Caco-2 (cell line): ENCODE results near the gene KCNC4. TPM values are rescaled to one million over a fixed set of nuclear protein-coding genes. Genes with fewer than 3 reads are reported as not detected.

Source experiments
- BruUV-seq: library from RNA; stranded (reverse); fragments of 400-500 nt; replicated peaks from 2 replicates; lab custom pipeline; 2021; lab: Mats Ljungman, UMichigan
- CTCF ChIA-PET: fragments of 300-600 bp; sonication (Branson Sonifier 250); formaldehyde crosslinking; loops from one replicate; lab custom pipeline; 2022; ENCODE audit warnings: antibody characterized with exemption; lab: Charles Lee
- POLR2A ChIA-PET: fragments of 300-600 bp; sonication (Branson Sonifier 250); formaldehyde crosslinking; loops from one replicate; lab custom pipeline; 2022; ENCODE audit warnings: antibody characterized with exemption; lab: Charles Lee
- DNase-seq, 2 experiments: peaks; one replicate each; pipeline versions ENCODE4 v3.0.0 to v3.0.0-alpha.2; 2020 to 2022
- H3K27me3 ChIP-seq: replicated peaks from 2 replicates; pipeline ENCODE4 v1.6.0; 2011; ENCODE audit warnings: low read length; ENCODE audit not compliant: control insufficient read depth, insufficient read depth
- H3K36me3 ChIP-seq: 2 replicates; pipeline ENCODE4 v1.5.1; 2011; ENCODE audit warnings: low read length; ENCODE audit not compliant: control insufficient read depth, insufficient read depth
- H3K4me1 ChIP-seq: fragments of 250-450 bp; sonication (Bioruptor Pico); 2 replicates; pipeline ENCODE4 v1.5.1; 2020; ENCODE audit warnings: mild to moderate bottlenecking
- H3K4me3 ChIP-seq: 2 replicates; pipeline ENCODE4 v1.5.1; 2011; ENCODE audit warnings: low read depth, mild to moderate bottlenecking, control low read depth, low read length
- H3K9me3 ChIP-seq: fragments of 250-450 bp; sonication (Bioruptor Pico); 2 replicates; pipeline ENCODE4 v1.5.1; 2020; ENCODE audit warnings: mild to moderate bottlenecking, moderate library complexity
- H3K27ac Mint-ChIP-seq: one replicate; pipeline ENCODE4 v1.8.0; 2022; ENCODE audit warnings: mixed read lengths; ENCODE audit not compliant: unreplicated experiment
- H3K27me3 Mint-ChIP-seq: one replicate; pipeline ENCODE4 v1.8.0; 2022; ENCODE audit warnings: mixed read lengths; ENCODE audit not compliant: insufficient read depth, unreplicated experiment
- H3K36me3 Mint-ChIP-seq: one replicate; pipeline ENCODE4 v1.8.0; 2022; ENCODE audit warnings: mild to moderate bottlenecking, mixed read lengths; ENCODE audit not compliant: insufficient read depth, unreplicated experiment
- H3K4me1 Mint-ChIP-seq: one replicate; pipeline ENCODE4 v1.8.0; 2022; ENCODE audit warnings: low read depth, mixed read lengths; ENCODE audit not compliant: unreplicated experiment
- H3K4me3 Mint-ChIP-seq: one replicate; pipeline ENCODE4 v1.8.0; 2022; ENCODE audit warnings: mild to moderate bottlenecking, moderate library complexity, mixed read lengths; ENCODE audit not compliant: unreplicated experiment
- H3K9me3 Mint-ChIP-seq: one replicate; pipeline ENCODE4 v1.8.0; 2022; ENCODE audit warnings: mixed read lengths; ENCODE audit not compliant: unreplicated experiment
- intact Hi-C: fragments of 100-400 bp; cut with micrococcal nuclease; formaldehyde crosslinking; loops from one replicate; pipeline ENCODE4 v1.10.0; 2022; ENCODE audit not compliant: unreplicated experiment
- total RNA-seq: library from RNA; stranded (reverse); gene quantifications from 2 replicates; pipeline ENCODE4 v1.2.3, GENCODE V29; 2022
- TF ChIP-seq, protein P1 (sequence below), 2 experiments: fragments of 200-600 bp in 1 of 2; IDR thresholded peaks; 1 replicate in 1 of 2; 2 replicates in 1 of 2; pipeline versions ENCODE4 v1.5.1 to v1.8.0; 2011 to 2022; ENCODE audit warnings: antibody characterized with exemption in 1 of 2, control low read depth in 1 of 2, inconsistent platforms in 1 of 2, low read depth in 1 of 2, low read length in 1 of 2, mild to moderate bottlenecking in 1 of 2, moderate library complexity in 1 of 2; ENCODE audit not compliant: insufficient read depth in 1 of 2, severe bottlenecking in 1 of 2, unreplicated experiment in 1 of 2

Gene KCNC4
- total RNA-seq, 1 experiment from 2014 or later, result 5.3 TPM

DNA sequence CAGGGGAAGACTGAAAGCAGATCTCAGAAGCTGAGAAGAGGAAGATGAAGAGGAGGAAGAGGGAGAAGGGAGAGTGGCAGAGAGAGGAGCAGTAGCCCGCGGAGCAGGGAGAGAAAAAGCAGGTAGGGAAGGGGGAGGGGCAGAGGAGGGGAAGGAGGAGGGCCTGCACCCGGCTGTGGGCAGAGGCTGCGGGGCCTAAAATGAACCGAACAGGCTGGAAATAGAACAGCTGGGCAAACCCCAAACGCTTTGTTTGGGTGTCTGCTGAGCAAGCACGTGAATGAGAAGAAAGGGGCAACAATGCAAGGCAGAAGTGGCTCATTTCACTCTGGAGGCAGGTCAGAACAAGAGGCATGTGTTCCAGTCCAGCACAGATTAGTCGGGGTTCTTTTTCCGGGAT, 33.5 kb downstream of the KCNC4 start:
- no peaks in the 10 kb centered on the region for H3K4me1 ChIP-seq
- no peaks in the 10 kb centered on the region for H3K27me3 ChIP-seq
- no peak overlapping the region for H3K4me3 ChIP-seq
- H3K36me3 ChIP-seq, result no peaks in the 10 kb centered on the region
- H3K27me3 Mint-ChIP-seq, result peaks cover 3% of the 10 kb centered on the region
- no peaks in the 10 kb centered on the region for H3K9me3 ChIP-seq
- intact Hi-C loops, result no loop called here
- no peaks in the 10 kb centered on the region for H3K36me3 Mint-ChIP-seq
- H3K4me1 Mint-ChIP-seq, result no peaks in the 10 kb centered on the region
- DNase-seq, result no peak
- no peak overlapping the region for H3K27ac Mint-ChIP-seq
- TF ChIP-seq, protein P1, sequence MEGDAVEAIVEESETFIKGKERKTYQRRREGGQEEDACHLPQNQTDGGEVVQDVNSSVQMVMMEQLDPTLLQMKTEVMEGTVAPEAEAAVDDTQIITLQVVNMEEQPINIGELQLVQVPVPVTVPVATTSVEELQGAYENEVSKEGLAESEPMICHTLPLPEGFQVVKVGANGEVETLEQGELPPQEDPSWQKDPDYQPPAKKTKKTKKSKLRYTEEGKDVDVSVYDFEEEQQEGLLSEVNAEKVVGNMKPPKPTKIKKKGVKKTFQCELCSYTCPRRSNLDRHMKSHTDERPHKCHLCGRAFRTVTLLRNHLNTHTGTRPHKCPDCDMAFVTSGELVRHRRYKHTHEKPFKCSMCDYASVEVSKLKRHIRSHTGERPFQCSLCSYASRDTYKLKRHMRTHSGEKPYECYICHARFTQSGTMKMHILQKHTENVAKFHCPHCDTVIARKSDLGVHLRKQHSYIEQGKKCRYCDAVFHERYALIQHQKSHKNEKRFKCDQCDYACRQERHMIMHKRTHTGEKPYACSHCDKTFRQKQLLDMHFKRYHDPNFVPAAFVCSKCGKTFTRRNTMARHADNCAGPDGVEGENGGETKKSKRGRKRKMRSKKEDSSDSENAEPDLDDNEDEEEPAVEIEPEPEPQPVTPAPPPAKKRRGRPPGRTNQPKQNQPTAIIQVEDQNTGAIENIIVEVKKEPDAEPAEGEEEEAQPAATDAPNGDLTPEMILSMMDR (IDR thresholded peaks at IDR 0.05; ENCODE audit: insufficient read depth in 1 of 2, low read depth in 1 of 2, low read length in 1 of 2, severe bottlenecking in 1 of 2, unreplicated experiment in 1 of 2), result no peak
- no peak overlapping the region for H3K4me3 Mint-ChIP-seq
- CTCF ChIA-PET, result no interaction called here
- no peaks in the 10 kb centered on the region for H3K9me3 Mint-ChIP-seq
- POLR2A ChIA-PET, result no interaction called here
- no TSS peak for BruUV-seq

GRCh38 chr1:110245876-110246620, 35.9 kb downstream of the KCNC4 start:
- Mint-ChIP-seq H3K27me3 (peaks cover 3% of the 10 kb centered on the region), H3K27ac (no peak overlapping the region), H3K36me3 (no peaks in the 10 kb centered on the region)

GRCh38 chr1:110248746-110249145, 38.6 kb downstream of the KCNC4 start:
- Mint-ChIP-seq H3K27ac (no peak overlapping the region), H3K9me3 (no peaks in the 10 kb centered on the region), H3K4me1 (no peaks in the 10 kb centered on the region), H3K27me3 (peaks cover 6% of the 10 kb centered on the region), H3K4me3 (no peak overlapping the region), H3K36me3 (no peaks in the 10 kb centered on the region)
- intact Hi-C loops, result no loop called here
- Histone ChIP-seq H3K27me3 (no peaks in the 10 kb centered on the region), H3K9me3 (no peaks in the 10 kb centered on the region), H3K4me3 (no peak overlapping the region), H3K4me1 (no peaks in the 10 kb centered on the region), H3K36me3 (no peaks in the 10 kb centered on the region)
- TF ChIP-seq, protein P1 (IDR thresholded peaks at IDR 0.05; ENCODE audit: insufficient read depth in 1 of 2, low read depth in 1 of 2, low read length in 1 of 2, severe bottlenecking in 1 of 2, unreplicated experiment in 1 of 2), result no peak
- BruUV-seq, result no TSS peak
- CTCF ChIA-PET, result no interaction called here
- POLR2A ChIA-PET, result no interaction called here
- no peak for DNase-seq

More at GRCh38 chr1:110245876-110246620, 35.9 kb downstream of the KCNC4 start:
- H3K4me3 Mint-ChIP-seq, result no peak overlapping the region
- Histone ChIP-seq H3K36me3 (no peaks in the 10 kb centered on the region), H3K4me3 (no peak overlapping the region), H3K4me1 (no peaks in the 10 kb centered on the region), H3K27me3 (no peaks in the 10 kb centered on the region), H3K9me3 (no peaks in the 10 kb centered on the region)
- H3K4me1 Mint-ChIP-seq, result no peaks in the 10 kb centered on the region
- ChIA-PET CTCF (interaction anchor here (0.8 to 1.2 kb wide), 3 partner anchors 39 to 214 kb away, joined by 3 to 4 read pairs (median 3); no protein-coding TSS in a partner anchor), POLR2A (no interaction called here)
- intact Hi-C loops, result no loop called here
- DNase-seq, result no peak
- TF ChIP-seq, protein P1 (IDR thresholded peaks at IDR 0.05; ENCODE audit: insufficient read depth in 1 of 2, low read depth in 1 of 2, low read length in 1 of 2, severe bottlenecking in 1 of 2, unreplicated experiment in 1 of 2), result no peak
- H3K9me3 Mint-ChIP-seq, result no peaks in the 10 kb centered on the region
- no TSS peak for BruUV-seq
